HFF-Myc (cell line): Measurements from ENCODE around the gene SLC25A22.
A peak's percentile ranks its signal among the peaks of the same experiment; 100 is the strongest.

Experiments
- DNase-seq: peaks from one replicate; pipeline ENCODE4 v3.0.0-alpha.2; 2011; ENCODE audit warnings: low read depth; ENCODE audit errors: extremely low read depth
- H3K4me3 ChIP-seq: replicated peaks from 2 replicates; pipeline ENCODE4 v1.5.1; 2011; ENCODE audit warnings: low read depth, mild to moderate bottlenecking, control low read depth, low read length
- TF ChIP-seq, protein P1 (sequence below): IDR thresholded peaks from 2 replicates; pipeline ENCODE4 v1.5.1; 2012; ENCODE audit warnings: mild to moderate bottlenecking, low read depth, low read length, control low read depth; ENCODE audit errors: missing control alignments

Gene SLC25A22

DNA sequence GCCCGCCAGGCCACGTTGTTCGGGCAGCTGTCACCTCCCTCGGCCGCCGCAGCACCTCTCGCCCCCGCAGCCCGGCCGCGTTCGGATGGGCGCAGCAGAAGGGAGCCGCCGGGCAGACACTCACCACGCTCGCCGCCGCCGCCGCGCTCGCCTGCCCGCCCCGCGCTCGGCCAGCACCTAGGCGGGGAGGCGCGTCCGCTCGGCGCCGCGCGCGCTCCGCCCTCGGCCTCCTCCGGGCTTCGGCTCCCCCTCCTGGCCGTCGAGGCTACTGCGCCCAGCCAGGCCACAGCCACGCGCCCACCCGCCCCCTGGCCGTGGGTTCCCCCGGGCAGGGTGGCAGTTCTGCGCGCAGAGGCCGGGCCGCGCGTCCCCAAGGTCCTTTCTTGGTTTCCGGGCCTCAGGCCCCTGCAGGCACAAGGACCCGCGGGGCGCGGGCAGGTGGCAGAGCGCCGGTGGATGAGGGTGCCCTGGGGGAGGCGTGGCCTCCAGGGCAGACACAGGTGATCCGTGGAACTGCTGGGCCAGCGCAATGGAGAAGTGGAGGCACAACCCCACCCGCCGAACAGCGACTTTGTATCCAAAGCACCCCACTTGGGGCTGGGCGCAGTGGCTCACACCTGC lies at the start of gene SLC25A22:
SLC25A22 (minus strand) TSS at position 189 of the 621 bp plus-strand sequence. CDS start 3,275 bp downstream, outside the sequence.
- no peak for DNase-seq
- TF ChIP-seq, protein P1, sequence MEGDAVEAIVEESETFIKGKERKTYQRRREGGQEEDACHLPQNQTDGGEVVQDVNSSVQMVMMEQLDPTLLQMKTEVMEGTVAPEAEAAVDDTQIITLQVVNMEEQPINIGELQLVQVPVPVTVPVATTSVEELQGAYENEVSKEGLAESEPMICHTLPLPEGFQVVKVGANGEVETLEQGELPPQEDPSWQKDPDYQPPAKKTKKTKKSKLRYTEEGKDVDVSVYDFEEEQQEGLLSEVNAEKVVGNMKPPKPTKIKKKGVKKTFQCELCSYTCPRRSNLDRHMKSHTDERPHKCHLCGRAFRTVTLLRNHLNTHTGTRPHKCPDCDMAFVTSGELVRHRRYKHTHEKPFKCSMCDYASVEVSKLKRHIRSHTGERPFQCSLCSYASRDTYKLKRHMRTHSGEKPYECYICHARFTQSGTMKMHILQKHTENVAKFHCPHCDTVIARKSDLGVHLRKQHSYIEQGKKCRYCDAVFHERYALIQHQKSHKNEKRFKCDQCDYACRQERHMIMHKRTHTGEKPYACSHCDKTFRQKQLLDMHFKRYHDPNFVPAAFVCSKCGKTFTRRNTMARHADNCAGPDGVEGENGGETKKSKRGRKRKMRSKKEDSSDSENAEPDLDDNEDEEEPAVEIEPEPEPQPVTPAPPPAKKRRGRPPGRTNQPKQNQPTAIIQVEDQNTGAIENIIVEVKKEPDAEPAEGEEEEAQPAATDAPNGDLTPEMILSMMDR, result peak; percentile 51
- peak within 1 kb of the TSS; percentile 79 for H3K4me3 ChIP-seq

GRCh38 chr11:847876-848275 lies 49.8 kb upstream of the SLC25A22 start:
- DNase-seq, result no peak
- TF ChIP-seq, protein P1, result no peak
- no peak overlapping the region for H3K4me3 ChIP-seq

DNA sequence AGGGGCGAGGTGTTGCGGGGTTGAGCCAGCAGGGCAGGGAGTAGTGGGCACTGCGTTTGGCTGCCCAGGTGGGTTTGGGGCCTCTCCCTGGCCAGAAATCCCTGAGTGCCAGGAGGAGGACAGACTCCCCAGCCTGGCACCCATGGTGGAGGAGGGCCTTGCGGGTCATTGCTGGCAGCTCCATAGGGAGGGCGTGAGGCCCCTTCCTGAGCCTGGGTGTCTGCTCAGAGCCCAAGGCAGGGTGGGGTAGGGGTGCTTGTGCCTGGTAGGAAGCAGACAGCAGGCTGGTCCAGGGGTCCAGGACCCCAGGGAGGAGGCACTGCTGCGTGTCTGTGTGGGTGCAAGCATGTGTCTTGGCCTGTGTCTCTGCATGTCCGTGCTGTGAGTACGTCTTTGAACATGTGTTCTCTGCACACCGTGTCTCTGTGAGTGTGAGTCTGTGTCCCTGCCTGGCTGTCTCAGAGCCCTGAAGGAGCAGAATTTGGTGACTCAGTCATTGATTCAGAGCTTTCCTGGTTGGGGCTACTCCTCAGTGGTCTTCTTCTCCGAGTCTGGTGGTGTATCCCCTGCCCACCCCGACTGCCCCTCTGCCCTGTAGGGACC lies 48.5 kb upstream of the SLC25A22 start:
- TF ChIP-seq, protein P1, result no peak
- no peak for DNase-seq
- H3K4me3 ChIP-seq, result no peak overlapping the region

DNA sequence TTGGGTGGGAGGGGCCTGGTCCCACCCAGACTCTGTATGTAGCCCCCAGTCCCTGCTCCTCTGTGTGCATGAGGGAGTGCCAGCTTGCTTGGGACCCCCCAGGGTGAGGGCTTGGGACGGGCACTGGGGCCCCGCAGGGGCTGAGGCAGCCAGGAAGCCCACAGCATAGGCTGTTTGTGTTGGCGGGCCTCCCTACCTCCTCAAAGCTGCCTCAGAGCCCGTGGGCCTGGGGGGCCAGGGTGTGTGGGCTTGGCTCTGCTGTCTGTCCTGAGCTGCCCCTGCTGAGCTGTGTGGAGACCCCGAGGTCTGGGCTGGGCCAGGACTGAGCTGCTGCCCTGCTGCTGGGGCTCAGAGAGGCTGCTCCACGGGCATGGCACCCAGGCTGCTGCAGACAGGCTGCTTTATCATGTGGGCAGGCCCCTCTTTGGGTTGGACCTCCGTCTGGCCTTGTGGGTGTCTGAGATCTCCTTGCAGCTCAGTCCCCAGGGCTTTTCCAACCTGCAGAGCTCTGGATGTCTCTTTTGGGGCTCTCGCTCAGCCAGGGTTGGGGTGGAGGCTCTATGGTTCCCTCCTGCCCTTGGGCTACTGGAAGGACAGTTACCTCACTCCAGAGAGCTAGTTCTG lies 47.9 kb upstream of the SLC25A22 start:
- TF ChIP-seq, protein P1, result no peak
- no peak for DNase-seq
- peak overlapping the region; percentile 98; the same call in 1 of the 2 replicates for H3K4me3 ChIP-seq

GRCh38 chr11:844693-845644 lies 46.9 kb upstream of the SLC25A22 start:
- DNase-seq, result peak; percentile 78
- TF ChIP-seq, protein P1, result no peak
- peak overlapping the region; percentile 98 for H3K4me3 ChIP-seq

GRCh38 chr11:843818-844692 lies 46.0 kb upstream of the SLC25A22 start:
- peak overlapping the region; percentile 98 for H3K4me3 ChIP-seq
- DNase-seq, result peak; percentile 91
- TF ChIP-seq, protein P1, result no peak
